ENCODE data around the gene ATP10A.

DNA sequence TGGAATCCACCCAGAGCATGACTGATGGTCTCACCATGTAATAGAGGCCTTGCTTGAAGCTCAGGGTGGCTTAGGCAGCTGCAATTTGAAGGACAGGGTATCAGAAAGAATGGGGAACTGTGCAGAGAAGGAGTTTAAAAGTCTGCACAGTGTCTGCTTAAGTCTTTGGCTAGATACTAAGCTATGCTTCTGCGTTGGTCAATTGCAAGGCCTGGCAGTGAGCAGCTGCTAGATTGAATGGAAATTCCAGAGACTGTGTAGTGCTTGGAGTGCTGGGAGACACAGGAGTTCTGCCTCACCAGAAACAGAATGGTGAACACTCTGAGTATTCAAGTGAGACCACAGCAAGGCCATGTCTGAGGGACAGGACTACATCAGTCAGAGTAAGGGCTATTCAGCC is 17.3 kb upstream of the ATP10A start:
- TF ChIP-seq, protein P1, sequence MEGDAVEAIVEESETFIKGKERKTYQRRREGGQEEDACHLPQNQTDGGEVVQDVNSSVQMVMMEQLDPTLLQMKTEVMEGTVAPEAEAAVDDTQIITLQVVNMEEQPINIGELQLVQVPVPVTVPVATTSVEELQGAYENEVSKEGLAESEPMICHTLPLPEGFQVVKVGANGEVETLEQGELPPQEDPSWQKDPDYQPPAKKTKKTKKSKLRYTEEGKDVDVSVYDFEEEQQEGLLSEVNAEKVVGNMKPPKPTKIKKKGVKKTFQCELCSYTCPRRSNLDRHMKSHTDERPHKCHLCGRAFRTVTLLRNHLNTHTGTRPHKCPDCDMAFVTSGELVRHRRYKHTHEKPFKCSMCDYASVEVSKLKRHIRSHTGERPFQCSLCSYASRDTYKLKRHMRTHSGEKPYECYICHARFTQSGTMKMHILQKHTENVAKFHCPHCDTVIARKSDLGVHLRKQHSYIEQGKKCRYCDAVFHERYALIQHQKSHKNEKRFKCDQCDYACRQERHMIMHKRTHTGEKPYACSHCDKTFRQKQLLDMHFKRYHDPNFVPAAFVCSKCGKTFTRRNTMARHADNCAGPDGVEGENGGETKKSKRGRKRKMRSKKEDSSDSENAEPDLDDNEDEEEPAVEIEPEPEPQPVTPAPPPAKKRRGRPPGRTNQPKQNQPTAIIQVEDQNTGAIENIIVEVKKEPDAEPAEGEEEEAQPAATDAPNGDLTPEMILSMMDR (IDR thresholded peaks at IDR 0.05): no peak
- TF ChIP-seq POLR2A (IDR thresholded peaks at IDR 0.05) (no peak), EP300 (IDR thresholded peaks at IDR 0.05) (no peak)
